Fibroblast of villous mesenchyme (primary cell): ENCODE results near the gene GHRH. TPM values are rescaled to one million over a fixed set of nuclear protein-coding genes. Genes with fewer than 3 reads are reported as not detected.

Source experiments
- DNase-seq: peaks from one replicate; pipeline ENCODE4 v3.0.0-alpha.2; 2010; ENCODE audit warnings: low read depth
- H3K4me3 ChIP-seq: 2 replicates; pipeline ENCODE4 v1.5.1; 2011; ENCODE audit warnings: low read depth, mild to moderate bottlenecking, low read length
- CTCF ChIP-seq: IDR thresholded peaks from 2 replicates; pipeline ENCODE4 v1.5.1; 2012; ENCODE audit warnings: low read depth, mild to moderate bottlenecking, low read length; ENCODE audit not compliant: insufficient read depth
- total RNA-seq: library from RNA; depleted of rRNA; stranded (reverse); fragments of >200 nt; gene quantifications from 2 replicates; pipeline ENCODE4 v1.2.3, GENCODE V29; 2012

The GHRH gene
- total RNA-seq, 1 donor: not detected

GRCh38 chr20:37283530-37284195 is 22.0 kb upstream of the GHRH start:
- DNase-seq: no peak
- no peak for TF ChIP-seq CTCF
- H3K4me3 ChIP-seq: no peak overlapping the region

- H3K4me3 ChIP-seq: no peak overlapping the region
- peak; percentile 88 for DNase-seq
- TF ChIP-seq CTCF: peak; percentile 85
These were observed 20.9 kb upstream of the GHRH start for GRCh38 chr20:37282556-37282955.

- no peak for DNase-seq
- H3K4me3 ChIP-seq: no peak overlapping the region
- no peak for TF ChIP-seq CTCF
These were observed 18.8 kb upstream of the GHRH start for GRCh38 chr20:37280403-37280802.

GRCh38 chr20:37279820-37280219 is 18.2 kb upstream of the GHRH start:
- H3K4me3 ChIP-seq: no peak overlapping the region
- no peak for DNase-seq
- TF ChIP-seq CTCF: no peak

GRCh38 chr20:37278966-37279590 is 17.5 kb upstream of the GHRH start:
- no peak overlapping the region for H3K4me3 ChIP-seq
- no peak for DNase-seq
- no peak for TF ChIP-seq CTCF

GRCh38 chr20:37277253-37277593 is 15.6 kb upstream of the GHRH start:
- DNase-seq: no peak
- no peak overlapping the region for H3K4me3 ChIP-seq
- no peak for TF ChIP-seq CTCF
